Neuronal stem cell (in vitro differentiated cells): Measurements from ENCODE around the gene TLX2.

Experiments used
- DNase-seq: peaks from one replicate; pipeline ENCODE4 v3.0.0-alpha.2; 2013; ENCODE audit warnings: low spot score
- H2AFZ ChIP-seq: one replicate; pipeline ENCODE4 v1.6.1; 2013; ENCODE audit warnings: mild to moderate bottlenecking, low read length, inconsistent platforms
- H2AK5ac ChIP-seq: 2 replicates; pipeline ENCODE4 v1.6.1; 2013; ENCODE audit warnings: low read depth, mild to moderate bottlenecking, inconsistent platforms, low read length, moderate library complexity, mixed read lengths
- H2BK120ac ChIP-seq: 2 replicates; pipeline ENCODE4 v1.6.1; 2013; ENCODE audit warnings: low read depth, mild to moderate bottlenecking, inconsistent platforms, low read length, moderate library complexity, mixed read lengths
- H2BK12ac ChIP-seq: one replicate; pipeline ENCODE4 v1.6.1; 2013; ENCODE audit warnings: low read length, inconsistent platforms
- H2BK15ac ChIP-seq: 2 replicates; pipeline ENCODE4 v1.6.1; 2013; ENCODE audit warnings: mild to moderate bottlenecking, low read length, inconsistent platforms, mixed read lengths
- H2BK5ac ChIP-seq: one replicate; pipeline ENCODE4 v1.6.1; 2013; ENCODE audit warnings: inconsistent platforms, mild to moderate bottlenecking, low read length, moderate library complexity
- H3K14ac ChIP-seq: one replicate; pipeline ENCODE4 v1.6.1; 2013; ENCODE audit warnings: low read length, inconsistent platforms
- H3K18ac ChIP-seq: 2 replicates; pipeline ENCODE4 v1.6.1; 2013; ENCODE audit warnings: low read length, inconsistent platforms
- H3K23ac ChIP-seq: 2 replicates; pipeline ENCODE4 v1.6.1; 2013; ENCODE audit warnings: low read depth, mild to moderate bottlenecking, mixed read lengths, low read length, inconsistent platforms; ENCODE audit not compliant: poor library complexity
- H3K27ac ChIP-seq: replicated peaks from 3 replicates; pipeline ENCODE4 v1.5.1; 2013; ENCODE audit warnings: low read length, inconsistent platforms
- H3K27me3 ChIP-seq, 3 experiments: 2 replicates each; pipeline ENCODE4 v1.6.1; 2013; ENCODE audit warnings: low read length in 3 of 3, mild to moderate bottlenecking in 2 of 3, inconsistent platforms in 1 of 3, low read depth in 1 of 3, mixed read lengths in 1 of 3, moderate library complexity in 1 of 3; ENCODE audit not compliant: control insufficient read depth in 3 of 3, insufficient read depth in 3 of 3
- H3K36me3 ChIP-seq, 2 donors: replicated peaks in 1 of 2; 2 replicates each; pipeline ENCODE4 v1.6.1; 2013; ENCODE audit warnings: low read length in 2 of 2; ENCODE audit not compliant: control insufficient read depth in 2 of 2, insufficient read depth in 2 of 2
- H3K4ac ChIP-seq: 2 replicates; pipeline ENCODE4 v1.6.1; 2013; ENCODE audit warnings: inconsistent platforms, mild to moderate bottlenecking, low read length, moderate library complexity
- H3K4me1 ChIP-seq, 2 donors: 1 replicate in 1 of 2; 2 replicates in 1 of 2; pipeline ENCODE4 v1.6.1; 2013; ENCODE audit warnings: low read length in 2 of 2, low read depth in 1 of 2; ENCODE audit not compliant: control insufficient read depth in 2 of 2, insufficient read depth in 1 of 2
- H3K4me2 ChIP-seq: one replicate; pipeline ENCODE4 v1.6.1; 2013; ENCODE audit warnings: mild to moderate bottlenecking, low read length, inconsistent platforms; ENCODE audit not compliant: insufficient read depth, poor library complexity, severe bottlenecking
- H3K4me3 ChIP-seq, 2 donors: 2 replicates each; pipeline ENCODE4 v1.5.1; 2013; ENCODE audit warnings: low read length in 2 of 2, mild to moderate bottlenecking in 2 of 2, inconsistent platforms in 1 of 2, moderate library complexity in 1 of 2
- H3K79me1 ChIP-seq: one replicate; pipeline ENCODE4 v1.6.1; 2013; ENCODE audit warnings: low read depth, mild to moderate bottlenecking, inconsistent platforms, low read length, moderate library complexity
- H3K9ac ChIP-seq: one replicate; pipeline ENCODE4 v1.6.1; 2013; ENCODE audit warnings: mild to moderate bottlenecking, low read depth, low read length, inconsistent platforms; ENCODE audit not compliant: poor library complexity
- H3K9me3 ChIP-seq, 2 donors: replicated peaks in 1 of 2; 2 replicates each; pipeline versions ENCODE3 to v1.6.1; 2013; ENCODE audit warnings: low read length in 2 of 2, mild to moderate bottlenecking in 2 of 2, inconsistent platforms in 1 of 2, low read depth in 1 of 2, mixed read lengths in 1 of 2, moderate library complexity in 1 of 2; ENCODE audit not compliant: control insufficient read depth in 2 of 2, insufficient read depth in 1 of 2
- H4K8ac ChIP-seq: one replicate; pipeline ENCODE4 v1.6.1; 2013; ENCODE audit warnings: low read depth, mild to moderate bottlenecking, inconsistent platforms, low read length, moderate library complexity
- H4K91ac ChIP-seq: one replicate; pipeline ENCODE4 v1.6.1; 2013; ENCODE audit warnings: low read length, low read depth, mild to moderate bottlenecking, inconsistent platforms; ENCODE audit not compliant: poor library complexity
- WGBS, 2 donors: extraction: QIAGEN DNeasy Blood & Tissue Kit; methylation state at CpG; one replicate each; pipeline ENCODE4 v1.1.7; 2013; ENCODE audit warnings: missing lambda C conversion rate in 2 of 2, mixed read lengths in 1 of 2; ENCODE audit not compliant: insufficient read length in 2 of 2, insufficient replicate concordance in 1 of 2; ENCODE audit errors: extremely low coverage in 2 of 2; 5-methylcytosine and 5-hydroxymethylcytosine counted together

TLX2 gene

GRCh38 chr2:74510272-74510671 lies 4.0 kb upstream of the TLX2 start:
- peaks cover 8 to 9% of the 10 kb centered on the region in 2 donors for H3K4me1 ChIP-seq
- no peak overlapping the region for H2BK12ac ChIP-seq
- H3K4me2 ChIP-seq = no peak overlapping the region
- no peak overlapping the region for H3K4ac ChIP-seq
- no peak overlapping the region for H2AK5ac ChIP-seq
- no peak overlapping the region for H3K27ac ChIP-seq
- H3K23ac ChIP-seq = no peak overlapping the region
- H2AFZ ChIP-seq = no peak overlapping the region
- DNase-seq = no peak
- H4K91ac ChIP-seq = no peak overlapping the region
- no peak overlapping the region for H3K4me3 ChIP-seq
- WGBS, 2 donors = no CpG with 5 or more reads among the region's 4 CpGs
- H3K14ac ChIP-seq = no peak overlapping the region
- H2BK5ac ChIP-seq = no peak overlapping the region
- H2BK15ac ChIP-seq = no peak overlapping the region
- H4K8ac ChIP-seq = no peak overlapping the region
- H3K79me1 ChIP-seq = peaks cover 3% of the 10 kb centered on the region
- no peak overlapping the region for H2BK120ac ChIP-seq
- H3K9me3 ChIP-seq = peaks cover 0 to 4% of the 10 kb centered on the region in 2 donors
- peaks cover 6 to 13% of the 10 kb centered on the region in 2 donors for H3K36me3 ChIP-seq
- peak overlapping the region; percentile 27 for H3K9ac ChIP-seq
- H3K27me3 ChIP-seq = peaks cover 32 to 75% (median 68%) of the 10 kb centered on the region in 3 experiments
- no peak overlapping the region for H3K18ac ChIP-seq

- Histone ChIP-seq H3K23ac (no peak overlapping the region), H3K36me3 (peaks cover 0 to 5% of the 10 kb centered on the region in 2 donors), H3K4me1 (peaks cover 8 to 10% of the 10 kb centered on the region in 2 donors), H2AK5ac (no peak overlapping the region), H3K4me2 (no peak overlapping the region), H3K79me1 (no peaks in the 10 kb centered on the region), H3K9me3 (peaks cover 0 to 6% of the 10 kb centered on the region in 2 donors), H3K27ac (no peak overlapping the region), H3K4me3 (no peak overlapping the region), H4K91ac (no peak overlapping the region), H3K4ac (no peak overlapping the region), H3K18ac (no peak overlapping the region), H2BK5ac (no peak overlapping the region), H3K14ac (no peak overlapping the region), H2AFZ (no peak overlapping the region), H3K9ac (no peak overlapping the region), H2BK120ac (no peak overlapping the region), H2BK15ac (no peak overlapping the region), H3K27me3 (peaks cover 43 to 79% (median 79%) of the 10 kb centered on the region in 3 experiments), H4K8ac (no peak overlapping the region), H2BK12ac (no peak overlapping the region)
- DNase-seq = no peak
- no CpG with 5 or more reads among the region's 11 CpGs for WGBS, 2 donors
Observed at GRCh38 chr2:74511104-74511989, 2.9 kb upstream of the TLX2 start.

- no peak overlapping the region for H3K27ac ChIP-seq
- H2AFZ ChIP-seq = no peak overlapping the region
- no peak overlapping the region for H3K23ac ChIP-seq
- no peak overlapping the region for H4K91ac ChIP-seq
- H3K14ac ChIP-seq = no peak overlapping the region
- H3K18ac ChIP-seq = peak overlapping the region; percentile 9
- no CpG with 5 or more reads among the region's 36 CpGs for WGBS, 2 donors
- no peak overlapping the region for H3K4me2 ChIP-seq
- H3K4me3 ChIP-seq = no peak overlapping the region
- peaks cover 3 to 14% of the 10 kb centered on the region in 2 donors for H3K9me3 ChIP-seq
- no peak overlapping the region for H3K9ac ChIP-seq
- H2BK120ac ChIP-seq = no peak overlapping the region
- H4K8ac ChIP-seq = no peak overlapping the region
- no peaks in the 10 kb centered on the region for H3K79me1 ChIP-seq
- H3K4me1 ChIP-seq = peaks cover 2 to 4% of the 10 kb centered on the region in 2 donors
- H2AK5ac ChIP-seq = no peak overlapping the region
- H2BK12ac ChIP-seq = no peak overlapping the region
- H2BK5ac ChIP-seq = no peak overlapping the region
- peaks cover 48 to 94% (median 92%) of the 10 kb centered on the region in 3 experiments for H3K27me3 ChIP-seq
- H2BK15ac ChIP-seq = no peak overlapping the region
- no peak overlapping the region for H3K4ac ChIP-seq
- no peak for DNase-seq
- H3K36me3 ChIP-seq = no peaks in the 10 kb centered on the region
Observed at GRCh38 chr2:74512744-74513604, 1.3 kb upstream of the TLX2 start.
